HG03066 (cell line): ENCODE results near the gene PPY.
"Not testable (repeated sequence)": the region's sequence is repeated elsewhere in the genome, so short reads cannot be mapped to it uniquely, and the experiment has no call there.

ENCODE experiments used
- ATAC-seq: cut with Tn5 transposase; IDR thresholded peaks from one replicate; pipeline ENCODE4 v1.9.1; 2021; ENCODE audit warnings: low read depth; ENCODE audit not compliant: unreplicated experiment

Gene PPY

GRCh38 chr17:43935204-43935925 lies 6.9 kb downstream of the PPY start:
- ATAC-seq, result no peak

GRCh38 chr17:43932923-43933322 lies 9.4 kb downstream of the PPY start:
- ATAC-seq, result no peak

GRCh38 chr17:43932357-43932756 lies 9.9 kb downstream of the PPY start:
- no peak for ATAC-seq

- no peak for ATAC-seq
These were observed 11.2 kb downstream of the PPY start for GRCh38 chr17:43931062-43931571.

GRCh38 chr17:43928609-43929008 lies 13.7 kb downstream of the PPY start:
- ATAC-seq, result no peak

- not testable (repeated sequence) for ATAC-seq
These were observed 14.3 kb downstream of the PPY start for GRCh38 chr17:43927929-43928328.

- ATAC-seq, result no peak
These were observed 15.0 kb downstream of the PPY start for GRCh38 chr17:43927060-43927864.

- no peak for ATAC-seq
These were observed 17.7 kb downstream of the PPY start for GRCh38 chr17:43924558-43924957.

- no peak for ATAC-seq
These were observed 21.7 kb downstream of the PPY start for GRCh38 chr17:43920500-43921095.

- no peak for ATAC-seq
These were observed 24.3 kb downstream of the PPY start for GRCh38 chr17:43918026-43918389.

GRCh38 chr17:43917348-43918025 lies 24.8 kb downstream of the PPY start:
- ATAC-seq, result no peak

GRCh38 chr17:43917016-43917347 lies 25.3 kb downstream of the PPY start:
- no peak for ATAC-seq

GRCh38 chr17:43916385-43916784 lies 25.9 kb downstream of the PPY start:
- ATAC-seq, result no peak

GRCh38 chr17:43915559-43915958 lies 26.7 kb downstream of the PPY start:
- ATAC-seq, result no peak

- no peak for ATAC-seq
These were observed 27.8 kb downstream of the PPY start for GRCh38 chr17:43914451-43914850.

GRCh38 chr17:43913584-43913983 lies 28.7 kb downstream of the PPY start:
- no peak for ATAC-seq

- ATAC-seq, result no peak
These were observed 29.5 kb downstream of the PPY start for GRCh38 chr17:43912635-43913304.

GRCh38 chr17:43911904-43912303 lies 30.4 kb downstream of the PPY start:
- ATAC-seq, result no peak

GRCh38 chr17:43909537-43910231 lies 32.6 kb downstream of the PPY start:
- ATAC-seq, result no peak
